Measurements from ENCODE around the gene SETD6. TPM values are rescaled to one million over a fixed set of nuclear protein-coding genes. Genes with fewer than 3 reads are reported as not detected.

Gene SETD6
- total and polyA plus RNA-seq, 9 of the 15 experiments (the other 6 are each of a cell fraction or from before 2014, with no cell fraction given): 9.2 to 40.9 (median 19.8) TPM

DNA sequence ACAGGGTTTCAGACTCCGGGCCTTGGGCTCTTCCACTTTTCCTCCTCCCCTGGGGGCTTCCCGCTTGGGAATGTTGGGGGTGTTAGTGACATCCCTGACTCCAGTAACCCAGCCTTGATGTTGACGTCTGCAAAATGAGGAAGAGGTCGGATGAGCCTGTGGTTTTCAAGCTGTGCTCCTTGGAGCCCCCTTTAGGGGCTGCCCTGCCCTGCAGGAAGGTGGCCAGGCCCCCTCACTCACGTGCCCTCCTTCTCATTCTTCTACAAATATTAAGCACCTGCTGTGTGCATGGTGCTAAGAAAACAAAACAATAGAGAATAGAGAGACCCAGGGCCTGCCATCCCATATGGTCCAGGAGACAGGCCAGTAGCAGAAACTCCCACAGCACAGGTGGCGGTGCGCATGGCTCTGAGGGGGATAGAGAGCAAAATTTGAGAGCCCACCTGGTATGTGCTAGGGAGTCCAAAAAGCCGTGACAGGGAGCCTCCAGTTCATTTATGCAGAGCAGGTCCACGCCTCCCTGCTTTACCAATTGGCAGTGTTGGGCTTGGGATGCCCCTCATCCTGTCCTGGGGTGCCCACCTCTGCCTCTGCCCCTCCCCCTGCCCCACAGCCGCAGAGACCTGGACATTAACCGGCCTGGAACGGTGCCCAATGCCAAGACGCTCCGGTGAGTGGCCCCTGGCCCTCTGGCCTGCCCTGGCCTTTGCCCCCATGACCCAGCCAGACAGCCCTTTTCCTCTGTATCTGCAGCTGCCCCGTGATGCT, 7.9 kb upstream of the SETD6 start:
- Histone ChIP-seq H3K4me3 (no peak overlapping the region), H3K9ac (ENCODE audit: insufficient read depth in 1 of 2, low read depth in 2 of 2, low read length in 2 of 2) (no peak overlapping the region), H4K20me1 (replicated peaks; ENCODE audit: control insufficient read depth, insufficient read depth, low read length) (no peaks in the 10 kb centered on the region; the same call in 1 of the 2 replicates), H3K27ac (ENCODE audit: extremely low read depth, low read depth, low read length) (no peak overlapping the region), H3K27me3 (ENCODE audit: control insufficient read depth in 2 of 2, insufficient read depth in 2 of 2, low read length in 2 of 2) (no peaks in the 10 kb centered on the region), H3K4me1 (replicated peaks in 1 of 2; ENCODE audit: control insufficient read depth in 2 of 2, insufficient read depth in 2 of 2, low read length in 2 of 2) (peaks cover 0 to 35% of the 10 kb centered on the region in 2 experiments; a peak in 3 of 5 replicates), H3K79me2 (ENCODE audit: control insufficient read depth, insufficient read depth, low read length) (no peaks in the 10 kb centered on the region), H3K4me2 (ENCODE audit: insufficient read depth, low read length) (no peak overlapping the region), H3K9me1 (ENCODE audit: control insufficient read depth, insufficient read depth, low read length) (no peaks in the 10 kb centered on the region), H3K9me3 (replicated peaks; ENCODE audit: control insufficient read depth, insufficient read depth, low read depth, low read length) (no peaks in the 10 kb centered on the region), H3K36me3 (ENCODE audit: control insufficient read depth, insufficient read depth, low read length) (no peaks in the 10 kb centered on the region), H2AFZ (ENCODE audit: low read depth, low read length) (no peak overlapping the region)
- ATAC-seq (no peak), FAIRE-seq (no peak), DNase-seq (ENCODE audit: extremely low read depth in 1 of 4, low spot score in 3 of 4) (no peak)
- ChIA-PET POLR2A (interaction anchor here (1.3 to 1.5 kb wide), 2 partner anchors 10 to 12 kb away, joined by 4 to 5 read pairs; no protein-coding TSS in a partner anchor), CTCF (ENCODE audit: low intra/inter-chr PET ratio) (no interaction called here)
- intact Hi-C loops (cut with micrococcal nuclease): no loop called here
- in situ Hi-C loops (cut with MboI): no loop called here
- BruUV-seq (replicated peaks): no TSS peak
- 25% methylated on average over 10 of the region's 15 CpGs for WGBS (ENCODE audit: insufficient coverage, low coverage, missing lambda C conversion rate)
- TF ChIP-seq POLR2G (IDR thresholded peaks at IDR 0.05; ENCODE audit: low read depth, low read length) (peak; percentile 25; the same call in 1 of the 2 replicates), ZNF311 (CRISPR knock-in tag; IDR thresholded peaks at IDR 0.05) (no peak), ZKSCAN8 (CRISPR knock-in tag; IDR thresholded peaks at IDR 0.05) (0 out of 2 replicates have a peak, but pooled peaks have one; percentile 52), BHLHE40 (IDR thresholded peaks at IDR 0.05; ENCODE audit: low read length) (peak; percentile 74), MAFK (IDR thresholded peaks at IDR 0.05; ENCODE audit: low read length) (no peak), MAFG (tag; conservative IDR thresholded peaks at IDR 0.05) (no peak), PRDM10 (IDR thresholded peaks at IDR 0.05; ENCODE audit: partially characterized antibody) (peak; percentile 20), SPI1 (IDR thresholded peaks at IDR 0.05; ENCODE audit: borderline replicate concordance, low read depth, low read length) (peak; percentile 88)
- TF ChIP-seq, protein P1, sequence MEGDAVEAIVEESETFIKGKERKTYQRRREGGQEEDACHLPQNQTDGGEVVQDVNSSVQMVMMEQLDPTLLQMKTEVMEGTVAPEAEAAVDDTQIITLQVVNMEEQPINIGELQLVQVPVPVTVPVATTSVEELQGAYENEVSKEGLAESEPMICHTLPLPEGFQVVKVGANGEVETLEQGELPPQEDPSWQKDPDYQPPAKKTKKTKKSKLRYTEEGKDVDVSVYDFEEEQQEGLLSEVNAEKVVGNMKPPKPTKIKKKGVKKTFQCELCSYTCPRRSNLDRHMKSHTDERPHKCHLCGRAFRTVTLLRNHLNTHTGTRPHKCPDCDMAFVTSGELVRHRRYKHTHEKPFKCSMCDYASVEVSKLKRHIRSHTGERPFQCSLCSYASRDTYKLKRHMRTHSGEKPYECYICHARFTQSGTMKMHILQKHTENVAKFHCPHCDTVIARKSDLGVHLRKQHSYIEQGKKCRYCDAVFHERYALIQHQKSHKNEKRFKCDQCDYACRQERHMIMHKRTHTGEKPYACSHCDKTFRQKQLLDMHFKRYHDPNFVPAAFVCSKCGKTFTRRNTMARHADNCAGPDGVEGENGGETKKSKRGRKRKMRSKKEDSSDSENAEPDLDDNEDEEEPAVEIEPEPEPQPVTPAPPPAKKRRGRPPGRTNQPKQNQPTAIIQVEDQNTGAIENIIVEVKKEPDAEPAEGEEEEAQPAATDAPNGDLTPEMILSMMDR (IDR thresholded peaks at IDR 0.05 in 2 of 3, conservative IDR thresholded peaks at IDR 0.05 in 1 of 3; ENCODE audit: insufficient read depth in 2 of 3, low read depth in 1 of 3, low read length in 3 of 3): 0 out of 6 replicates have a peak, but pooled peaks of 1 of the 3 experiments have one; percentile 26
